Measurements from ENCODE around the gene KRT38. TPM values are rescaled to one million over a fixed set of nuclear protein-coding genes. Genes with fewer than 3 reads are reported as not detected.

Gene KRT38
- total RNA-seq, 1 donor from 2014 or later = not detected

DNA sequence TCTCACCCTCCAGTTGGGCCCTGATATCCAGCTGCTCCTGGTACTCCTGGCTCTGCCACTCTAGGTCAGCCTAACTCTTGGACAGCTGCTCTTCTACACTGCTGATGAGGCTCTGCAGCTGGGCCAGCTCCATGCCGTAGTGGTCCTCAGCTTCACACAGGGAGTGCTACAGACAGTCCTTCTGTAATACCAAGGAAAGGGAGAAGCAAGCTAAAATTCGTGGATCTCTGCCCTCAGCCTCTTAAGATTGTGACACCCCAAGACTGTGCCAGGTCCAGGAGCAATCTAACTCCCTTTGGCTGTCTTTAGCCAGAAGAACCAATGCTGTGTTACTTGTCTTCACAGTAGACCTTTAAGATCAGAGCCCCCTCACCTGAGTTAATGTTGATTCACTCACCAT lies 7.7 kb upstream of the KRT38 start:
- no peaks in the 10 kb centered on the region for H3K79me2 ChIP-seq (ENCODE audit: insufficient read depth, low read length)
- H3K4me1 ChIP-seq (ENCODE audit: insufficient read depth, low read length) = peaks cover 6% of the 10 kb centered on the region
- H2AFZ ChIP-seq (ENCODE audit: low read depth, low read length) = no peak overlapping the region
- DNase-seq (ENCODE audit: low read depth) (no peak), FAIRE-seq (no peak)
- Mint-ChIP-seq H3K36me3 (ENCODE audit: low read depth, unreplicated experiment) (no peaks in the 10 kb centered on the region), H3K9me3 (ENCODE audit: unreplicated experiment) (peaks cover 25% of the 10 kb centered on the region), H3K27ac (ENCODE audit: unreplicated experiment) (no peak overlapping the region), H3K4me1 (ENCODE audit: low read depth, unreplicated experiment) (peaks cover 3% of the 10 kb centered on the region), H3K4me3 (ENCODE audit: unreplicated experiment) (no peak overlapping the region), H3K27me3 (ENCODE audit: low read depth, unreplicated experiment) (peaks cover 23% of the 10 kb centered on the region)
- no peak overlapping the region for H3K9ac ChIP-seq (ENCODE audit: low read length)
- no peak for TF ChIP-seq EZH2 (IDR thresholded peaks at IDR 0.05; ENCODE audit: insufficient read depth, low read length)
- TF ChIP-seq, protein P1, sequence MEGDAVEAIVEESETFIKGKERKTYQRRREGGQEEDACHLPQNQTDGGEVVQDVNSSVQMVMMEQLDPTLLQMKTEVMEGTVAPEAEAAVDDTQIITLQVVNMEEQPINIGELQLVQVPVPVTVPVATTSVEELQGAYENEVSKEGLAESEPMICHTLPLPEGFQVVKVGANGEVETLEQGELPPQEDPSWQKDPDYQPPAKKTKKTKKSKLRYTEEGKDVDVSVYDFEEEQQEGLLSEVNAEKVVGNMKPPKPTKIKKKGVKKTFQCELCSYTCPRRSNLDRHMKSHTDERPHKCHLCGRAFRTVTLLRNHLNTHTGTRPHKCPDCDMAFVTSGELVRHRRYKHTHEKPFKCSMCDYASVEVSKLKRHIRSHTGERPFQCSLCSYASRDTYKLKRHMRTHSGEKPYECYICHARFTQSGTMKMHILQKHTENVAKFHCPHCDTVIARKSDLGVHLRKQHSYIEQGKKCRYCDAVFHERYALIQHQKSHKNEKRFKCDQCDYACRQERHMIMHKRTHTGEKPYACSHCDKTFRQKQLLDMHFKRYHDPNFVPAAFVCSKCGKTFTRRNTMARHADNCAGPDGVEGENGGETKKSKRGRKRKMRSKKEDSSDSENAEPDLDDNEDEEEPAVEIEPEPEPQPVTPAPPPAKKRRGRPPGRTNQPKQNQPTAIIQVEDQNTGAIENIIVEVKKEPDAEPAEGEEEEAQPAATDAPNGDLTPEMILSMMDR (IDR thresholded peaks at IDR 0.05; ENCODE audit: insufficient read depth, low read depth, low read length) = no peak
- no peaks in the 10 kb centered on the region for H4K20me1 ChIP-seq (ENCODE audit: insufficient read depth, low read length)
- H3K4me3 ChIP-seq (ENCODE audit: insufficient read depth, low read depth, low read length) = no peak overlapping the region
- no peak overlapping the region for H3K4me2 ChIP-seq (ENCODE audit: low read length)
- no peaks in the 10 kb centered on the region for H3K27me3 ChIP-seq (ENCODE audit: insufficient read depth, low read length)
- no peaks in the 10 kb centered on the region for H3K36me3 ChIP-seq (ENCODE audit: insufficient read depth, low read length)
- H3K9me3 ChIP-seq (ENCODE audit: insufficient read depth, low read depth, low read length) = peaks cover 7% of the 10 kb centered on the region
- H3K27ac ChIP-seq (ENCODE audit: low read depth, low read length) = no peak overlapping the region

DNA sequence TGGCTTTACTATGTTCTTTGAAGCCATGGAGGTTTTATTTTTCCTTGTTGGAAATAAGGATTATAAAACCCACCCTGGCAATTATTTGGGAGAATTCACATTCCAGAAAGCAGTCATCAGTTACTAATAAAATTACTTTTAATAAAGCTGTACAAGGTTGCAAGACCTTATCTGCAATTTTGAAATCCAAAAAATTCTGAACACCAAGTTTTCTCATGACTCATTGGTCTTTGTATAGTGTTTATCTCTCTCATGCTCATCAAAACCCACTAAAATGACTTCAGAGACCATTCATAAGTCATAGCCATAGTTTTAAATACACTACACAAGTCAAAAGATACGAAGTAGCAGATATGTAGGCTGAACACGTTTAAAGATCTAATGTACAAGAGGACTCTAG lies 6.0 kb upstream of the KRT38 start:
- DNase-seq (ENCODE audit: low read depth) = peak; percentile 88
- no peaks in the 10 kb centered on the region for H3K36me3 Mint-ChIP-seq (ENCODE audit: low read depth, unreplicated experiment)
- no peaks in the 10 kb centered on the region for H3K27me3 ChIP-seq (ENCODE audit: insufficient read depth, low read length)
- peaks cover 23% of the 10 kb centered on the region for H3K27me3 Mint-ChIP-seq (ENCODE audit: low read depth, unreplicated experiment)
- peaks cover 6% of the 10 kb centered on the region for H3K4me1 ChIP-seq (ENCODE audit: insufficient read depth, low read length)
- no peak overlapping the region for H3K27ac Mint-ChIP-seq (ENCODE audit: unreplicated experiment)
- FAIRE-seq = no peak
- no peak overlapping the region for H3K4me3 ChIP-seq (ENCODE audit: insufficient read depth, low read depth, low read length)
- H3K9me3 ChIP-seq (ENCODE audit: insufficient read depth, low read depth, low read length) = peaks cover 1% of the 10 kb centered on the region
- peaks cover 15% of the 10 kb centered on the region for H3K9me3 Mint-ChIP-seq (ENCODE audit: unreplicated experiment)
- H3K9ac ChIP-seq (ENCODE audit: low read length) = no peak overlapping the region
- H3K4me3 Mint-ChIP-seq (ENCODE audit: unreplicated experiment) = no peak overlapping the region
- TF ChIP-seq, protein P1 (IDR thresholded peaks at IDR 0.05; ENCODE audit: insufficient read depth, low read depth, low read length) = no peak
- TF ChIP-seq EZH2 (IDR thresholded peaks at IDR 0.05; ENCODE audit: insufficient read depth, low read length) = no peak
- H3K36me3 ChIP-seq (ENCODE audit: insufficient read depth, low read length) = no peaks in the 10 kb centered on the region
- peak overlapping the region; percentile 5 for H3K27ac ChIP-seq (ENCODE audit: low read depth, low read length)
- no peaks in the 10 kb centered on the region for H3K79me2 ChIP-seq (ENCODE audit: insufficient read depth, low read length)
- no peak overlapping the region for H2AFZ ChIP-seq (ENCODE audit: low read depth, low read length)
- H3K4me2 ChIP-seq (ENCODE audit: low read length) = no peak overlapping the region
- no peaks in the 10 kb centered on the region for H4K20me1 ChIP-seq (ENCODE audit: insufficient read depth, low read length)
- peaks cover 4% of the 10 kb centered on the region for H3K4me1 Mint-ChIP-seq (ENCODE audit: low read depth, unreplicated experiment)

DNA sequence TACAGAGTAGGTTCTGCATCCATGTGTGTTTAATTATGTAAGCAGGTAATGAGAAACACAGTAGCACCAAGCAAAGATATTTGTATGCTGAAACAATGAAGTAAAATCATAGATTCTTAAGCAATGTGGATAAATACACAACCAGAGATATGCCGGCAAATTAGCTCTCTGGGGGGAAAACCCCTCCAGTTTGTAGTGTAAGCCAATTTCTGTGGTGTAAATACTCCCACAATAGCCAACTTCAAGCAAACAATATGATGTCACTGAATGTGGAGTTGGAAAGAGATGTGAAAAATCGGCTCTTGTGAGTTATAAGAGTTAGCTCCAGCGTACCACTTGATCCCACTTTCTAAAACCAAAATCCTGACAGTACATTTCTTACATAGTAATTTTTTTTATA lies 3.9 kb upstream of the KRT38 start:
- peaks cover 4% of the 10 kb centered on the region for H3K4me1 Mint-ChIP-seq (ENCODE audit: low read depth, unreplicated experiment)
- no peak overlapping the region for H3K27ac Mint-ChIP-seq (ENCODE audit: unreplicated experiment)
- no peak for FAIRE-seq

More for the DNA sequence above, 3.9 kb upstream of the KRT38 start:
- DNase-seq (ENCODE audit: low read depth) = no peak
- no peaks in the 10 kb centered on the region for H3K27me3 ChIP-seq (ENCODE audit: insufficient read depth, low read length)
- peaks cover 6% of the 10 kb centered on the region for H3K4me1 ChIP-seq (ENCODE audit: insufficient read depth, low read length)
- TF ChIP-seq, protein P1 (IDR thresholded peaks at IDR 0.05; ENCODE audit: insufficient read depth, low read depth, low read length) = no peak
- TF ChIP-seq EZH2 (IDR thresholded peaks at IDR 0.05; ENCODE audit: insufficient read depth, low read length) = no peak
- H3K79me2 ChIP-seq (ENCODE audit: insufficient read depth, low read length) = no peaks in the 10 kb centered on the region
- no peaks in the 10 kb centered on the region for H3K9me3 ChIP-seq (ENCODE audit: insufficient read depth, low read depth, low read length)
- Mint-ChIP-seq H3K4me3 (ENCODE audit: unreplicated experiment) (no peak overlapping the region), H3K36me3 (ENCODE audit: low read depth, unreplicated experiment) (no peaks in the 10 kb centered on the region), H3K27me3 (ENCODE audit: low read depth, unreplicated experiment) (peaks cover 33% of the 10 kb centered on the region), H3K9me3 (ENCODE audit: unreplicated experiment) (peaks cover 5% of the 10 kb centered on the region)
- H3K4me3 ChIP-seq (ENCODE audit: insufficient read depth, low read depth, low read length) = no peak overlapping the region
- H3K9ac ChIP-seq (ENCODE audit: low read length) = no peak overlapping the region
- no peak overlapping the region for H3K4me2 ChIP-seq (ENCODE audit: low read length)
- H4K20me1 ChIP-seq (ENCODE audit: insufficient read depth, low read length) = no peaks in the 10 kb centered on the region
- H3K36me3 ChIP-seq (ENCODE audit: insufficient read depth, low read length) = no peaks in the 10 kb centered on the region
- H3K27ac ChIP-seq (ENCODE audit: low read depth, low read length) = no peak overlapping the region
- H2AFZ ChIP-seq (ENCODE audit: low read depth, low read length) = no peak overlapping the region
